GM12878 (cell line): ENCODE measurements around the gene ANO1. TPM values are rescaled to one million over a fixed set of nuclear protein-coding genes. Genes with fewer than 3 reads are reported as not detected.

Experiments
- ATAC-seq: fragments of 200-7000 bp; cut with Tn5 transposase; 3 replicates; pipeline ENCODE4 v1.9.1; 2020; ENCODE audit warnings: mild to moderate bottlenecking, moderate library complexity
- BruUV-seq: library from RNA; stranded (reverse); fragments of 400-500 nt; replicated peaks from 2 replicates; lab custom pipeline; 2021; lab: Mats Ljungman, UMichigan
- CTCF ChIA-PET: fragments of 300-600 bp; sonication (Branson Sonifier 250); formaldehyde crosslinking; extraction: SDS; loops from one replicate; lab custom pipeline; 2021; ENCODE audit warnings: inconsistent platforms; lab: Yijun Ruan, JAX
- POLR2A ChIA-PET: fragments of 350-600 bp; formaldehyde crosslinking; extraction: SDS; loops from one replicate; lab custom pipeline; 2021; ENCODE audit warnings: inconsistent platforms; lab: Charles Lee
- RAD21 ChIA-PET: fragments of 300-600 bp; sonication (Branson Sonifier 250); formaldehyde crosslinking; loops from one replicate; lab custom pipeline; 2023; ENCODE audit warnings: antibody characterized with exemption; ENCODE audit not compliant: unreplicated experiment; lab: Charles Lee
- SMC1A ChIA-PET: fragments of 300-600 bp; sonication (Branson Sonifier 250); formaldehyde crosslinking; loops from one replicate; lab custom pipeline; 2023; ENCODE audit not compliant: unreplicated experiment, uncharacterized antibody; lab: Charles Lee
- DNase-seq: peaks from one replicate; pipeline ENCODE4 v3.0.0-alpha.2; 2011; ENCODE audit warnings: low read depth, low spot score
- FAIRE-seq: peaks from 3 replicates; lab custom pipeline; 2011; peaks lifted over from hg19 to GRCh38; lab: Jason Lieb, UNC
- H2AFZ ChIP-seq: 2 replicates; pipeline ENCODE4 v1.6.0; 2011; ENCODE audit warnings: low read depth, low read length, control low read depth; ENCODE audit not compliant: control insufficient read depth
- H3K27ac ChIP-seq: 2 replicates; pipeline ENCODE4 v1.5.1; 2011; ENCODE audit warnings: control low read depth; ENCODE audit not compliant: control insufficient read depth, insufficient read depth
- H3K27me3 ChIP-seq, 2 experiments: replicated peaks in 1 of 2; 2 replicates each; pipeline versions ENCODE4 v1.6.0 to v1.6.1; 2011; ENCODE audit warnings: low read length in 1 of 2; ENCODE audit not compliant: control insufficient read depth in 2 of 2, insufficient read depth in 2 of 2
- H3K36me3 ChIP-seq, 2 experiments: 2 replicates each; pipeline ENCODE4 v1.5.1; 2011; ENCODE audit warnings: low read length in 1 of 2; ENCODE audit not compliant: control insufficient read depth in 2 of 2, insufficient read depth in 2 of 2
- H3K4me1 ChIP-seq: 2 replicates; pipeline ENCODE4 v1.6.1; 2011; ENCODE audit warnings: mild to moderate bottlenecking, low read length, moderate library complexity, mixed read lengths; ENCODE audit not compliant: control insufficient read depth, insufficient read depth
- H3K4me2 ChIP-seq: 2 replicates; pipeline ENCODE4 v1.6.0; 2011; ENCODE audit warnings: control low read depth; ENCODE audit not compliant: control insufficient read depth, insufficient read depth
- H3K4me3 ChIP-seq: fragments of 200-600 bp; sonication (generic); 2 replicates; pipeline ENCODE4 v1.5.1; 2016
- H3K79me2 ChIP-seq: 2 replicates; pipeline ENCODE4 v1.6.0; 2011; ENCODE audit warnings: low read length; ENCODE audit not compliant: control insufficient read depth, insufficient read depth
- H3K9ac ChIP-seq: 2 replicates; pipeline ENCODE4 v1.8.0; 2011; ENCODE audit warnings: low read length, control low read depth, mixed read lengths; ENCODE audit not compliant: control insufficient read depth, insufficient read depth
- H3K9me3 ChIP-seq: replicated peaks from 3 replicates; pipeline ENCODE4 v1.5.1; 2011; ENCODE audit warnings: mild to moderate bottlenecking, low read length; ENCODE audit not compliant: control insufficient read depth, insufficient read depth
- H4K20me1 ChIP-seq: 2 replicates; pipeline ENCODE4 v1.6.0; 2011; ENCODE audit not compliant: control insufficient read depth, insufficient read depth
- BCL11A ChIP-seq: IDR thresholded peaks from 2 replicates; pipeline ENCODE4 v1.6.1; 2011; ENCODE audit warnings: low read depth, low read length
- BHLHE40 ChIP-seq, 2 experiments: fragments of 450-650 bp in 1 of 2; IDR thresholded peaks; 2 replicates each; pipeline ENCODE4 v1.6.1; 2011 to 2017; ENCODE audit warnings: low read depth in 2 of 2, borderline replicate concordance in 1 of 2, improper control_type of control experiment in 1 of 2, low read length in 1 of 2, mild to moderate bottlenecking in 1 of 2
- ESRRA ChIP-seq: IDR thresholded peaks from 2 replicates; pipeline ENCODE4 v1.6.1; 2012; ENCODE audit warnings: mild to moderate bottlenecking, low read length, improper control_type of control experiment
- GATAD2B ChIP-seq: fragments of 450-650 bp; conservative IDR thresholded peaks from 2 replicates; pipeline ENCODE4 v1.6.1; 2017; ENCODE audit warnings: low read depth, mild to moderate bottlenecking, moderate library complexity
- HCFC1 ChIP-seq: fragments of 150-350 bp; IDR thresholded peaks from 2 replicates; pipeline ENCODE4 v1.6.1; 2014; ENCODE audit warnings: low read length
- HDAC2 ChIP-seq: fragments of 200-600 bp; sonication (generic); IDR thresholded peaks from 2 replicates; pipeline ENCODE4 v1.6.1; 2017
- HSF1 ChIP-seq: fragments of 150-350 bp; IDR thresholded peaks from 2 replicates; pipeline ENCODE4 v1.6.1; 2014; ENCODE audit warnings: mild to moderate bottlenecking, low read depth, low read length
- MEF2A ChIP-seq: IDR thresholded peaks from 2 replicates; pipeline ENCODE4 v1.6.1; 2011; ENCODE audit warnings: low read depth, mild to moderate bottlenecking, low read length, moderate library complexity; ENCODE audit not compliant: insufficient read depth
- MEF2B ChIP-seq: fragments of 450-650 bp; IDR thresholded peaks from 2 replicates; pipeline ENCODE4 v1.6.1; 2018; ENCODE audit warnings: mild to moderate bottlenecking, moderate library complexity; ENCODE audit not compliant: partially characterized antibody, poor library complexity, severe bottlenecking
- MYB ChIP-seq: fragments of 150-350 bp; IDR thresholded peaks from 2 replicates; pipeline ENCODE4 v1.6.1; 2014; ENCODE audit warnings: mild to moderate bottlenecking, low read depth, low read length, borderline replicate concordance
- NR2C1 ChIP-seq: fragments of 450-650 bp; IDR thresholded peaks from 2 replicates; pipeline ENCODE4 v1.6.1; 2017; ENCODE audit warnings: antibody characterized with exemption, mild to moderate bottlenecking, moderate library complexity
- RB1 ChIP-seq: fragments of 450-650 bp; formaldehyde crosslinking; IDR thresholded peaks from 2 replicates; pipeline ENCODE4 v1.6.1; 2017; ENCODE audit warnings: mild to moderate bottlenecking, borderline replicate concordance
- RBBP5 ChIP-seq: fragments of 200-600 bp; sonication (generic); conservative IDR thresholded peaks from 2 replicates; pipeline ENCODE4 v1.6.1; 2016
- REST ChIP-seq: IDR thresholded peaks from 2 replicates; pipeline ENCODE4 v1.6.1; 2012; ENCODE audit warnings: mild to moderate bottlenecking, low read depth, low read length
- SRF ChIP-seq, 2 experiments: IDR thresholded peaks; 2 replicates each; pipeline ENCODE4 v1.6.1; 2011; ENCODE audit warnings: low read depth in 2 of 2, low read length in 2 of 2, mild to moderate bottlenecking in 1 of 2, moderate library complexity in 1 of 2
- STAT1 ChIP-seq: fragments of 450-650 bp; conservative IDR thresholded peaks from 2 replicates; pipeline ENCODE4 v1.6.1; 2014; ENCODE audit warnings: antibody characterized with exemption, mild to moderate bottlenecking
- WRNIP1 ChIP-seq: IDR thresholded peaks from 2 replicates; pipeline ENCODE4 v1.6.1; 2011; ENCODE audit warnings: low read depth, low read length, improper control_type of control experiment, borderline replicate concordance
- ZBTB33 ChIP-seq: fragments of 450-650 bp; IDR thresholded peaks from 2 replicates; pipeline ENCODE4 v1.6.1; 2017; ENCODE audit warnings: mild to moderate bottlenecking
- ZNF207 ChIP-seq: fragments of 450-650 bp; IDR thresholded peaks from 2 replicates; pipeline ENCODE4 v1.6.1; 2014; ENCODE audit warnings: antibody characterized with exemption, mild to moderate bottlenecking, borderline replicate concordance
- WGBS: methylation state at CpG from one replicate; pipeline ENCODE4 v1.1.6; 2016; ENCODE audit warnings: low lambda C conversion rate; ENCODE audit not compliant: insufficient replicate concordance, insufficient coverage; ENCODE audit errors: missing lambda C conversion rate; 5-methylcytosine and 5-hydroxymethylcytosine counted together
- in situ Hi-C: fragments of 300-500 bp; cut with MboI; formaldehyde crosslinking; loops from 9 replicates; pipeline ENCODE4 v1.14.3; 2018; ENCODE audit warnings: mixed read lengths
- intact Hi-C: fragments of 100-400 bp; cut with micrococcal nuclease; formaldehyde crosslinking; loops from one replicate; pipeline ENCODE4 v1.14.2; 2022; ENCODE audit not compliant: unreplicated experiment
- polyA plus RNA-seq, 11 experiments: library from polyadenylated mRNA; depleted of rRNA in 4 of 11; unstranded in 6 of 11; stranded (reverse) in 5 of 11; fragments of >200 nt; fragmentation: Nextera tagmentation in 4 of 11; fragmentation: Illumina TruSeq in 1 of 11; extraction: Ambion mirVana in 4 of 11; extraction: Trizol in 1 of 11; gene quantifications; 1 replicate in 1 of 11; 2 replicates in 10 of 11; pipeline versions ENCODE4 v1.2.1 to v1.2.3, GENCODE V29; 2011 to 2016; ENCODE audit warnings: inconsistent platforms in 2 of 11, missing spikeins in 2 of 11, low read depth in 1 of 11
- total RNA-seq, 4 experiments: library from RNA; depleted of rRNA in 3 of 4; stranded (reverse); fragments of >200 nt in 3 of 4; fragmentation: Illumina TruSeq in 1 of 4; extraction: Trizol in 1 of 4; gene quantifications; 2 replicates each; pipeline versions ENCODE4 v1.2.1 to v1.2.3, GENCODE V29; 2013 to 2021

Gene ANO1
- total and polyA plus RNA-seq, 10 of the 15 experiments (the other 5 are each of a cell fraction or from before 2014, with no cell fraction given): 0.01 to 0.38 (median 0.06) TPM; not detected in 7

- ChIA-PET SMC1A (no interaction called here), POLR2A (no interaction called here), RAD21 (no interaction called here), CTCF (no interaction called here)
- no peak overlapping the region for H3K27ac ChIP-seq
- no peak for TF ChIP-seq ESRRA
- TF ChIP-seq ZBTB33: no peak
- no peak for TF ChIP-seq MEF2B
- no peak for TF ChIP-seq HDAC2
- no peak for TF ChIP-seq SRF (IDR thresholded peaks at IDR 0.05; ENCODE audit: low read depth in 2 of 2, low read length in 2 of 2)
- no peak for TF ChIP-seq STAT1
- no peak for TF ChIP-seq REST
- no peak for TF ChIP-seq GATAD2B
- no peak for TF ChIP-seq ZNF207
- no peak for TF ChIP-seq HCFC1
- no peak for TF ChIP-seq HSF1
- no peak for TF ChIP-seq RBBP5
- TF ChIP-seq BHLHE40 (IDR thresholded peaks at IDR 0.05; ENCODE audit: borderline replicate concordance in 1 of 2, low read depth in 2 of 2, low read length in 1 of 2): no peak
- no peak for TF ChIP-seq WRNIP1
- TF ChIP-seq RB1: no peak
- TF ChIP-seq MEF2A: no peak
- no peak for TF ChIP-seq NR2C1
- no peak for TF ChIP-seq MYB
- no peak for TF ChIP-seq BCL11A
- intact Hi-C loops (no loop called here), in situ Hi-C loops (no loop called here)
- H2AFZ ChIP-seq: no peak overlapping the region
- H3K4me1 ChIP-seq: no peaks in the 10 kb centered on the region
- no peak overlapping the region for H3K9ac ChIP-seq
- H3K27me3 ChIP-seq: peaks cover 2 to 5% of the 10 kb centered on the region in 2 experiments; a peak in 3 of 4 replicates
- WGBS: 38% methylated on average over 10 of the region's 10 CpGs
- no peaks in the 10 kb centered on the region for H3K79me2 ChIP-seq
- no peak for FAIRE-seq
- no peaks in the 10 kb centered on the region for H4K20me1 ChIP-seq
- H3K9me3 ChIP-seq: no peaks in the 10 kb centered on the region
- DNase-seq: no peak
- no peak for ATAC-seq
- H3K4me2 ChIP-seq: no peak overlapping the region
- no peak overlapping the region for H3K4me3 ChIP-seq
- no peaks in the 10 kb centered on the region for H3K36me3 ChIP-seq
- BruUV-seq: no TSS peak
Observed at GRCh38 chr11:70080763-70081162, 2.6 kb downstream of the ANO1 start.
